NCI-H1436 treated with DMSO at 0.1 percent for 48 hours (cell line): ENCODE data around the gene MATCAP1.

Source experiments
- DNase-seq: peaks from one replicate; lab custom pipeline; 2025; lab: John Stamatoyannopoulos, UW

The MATCAP1 gene

DNA sequence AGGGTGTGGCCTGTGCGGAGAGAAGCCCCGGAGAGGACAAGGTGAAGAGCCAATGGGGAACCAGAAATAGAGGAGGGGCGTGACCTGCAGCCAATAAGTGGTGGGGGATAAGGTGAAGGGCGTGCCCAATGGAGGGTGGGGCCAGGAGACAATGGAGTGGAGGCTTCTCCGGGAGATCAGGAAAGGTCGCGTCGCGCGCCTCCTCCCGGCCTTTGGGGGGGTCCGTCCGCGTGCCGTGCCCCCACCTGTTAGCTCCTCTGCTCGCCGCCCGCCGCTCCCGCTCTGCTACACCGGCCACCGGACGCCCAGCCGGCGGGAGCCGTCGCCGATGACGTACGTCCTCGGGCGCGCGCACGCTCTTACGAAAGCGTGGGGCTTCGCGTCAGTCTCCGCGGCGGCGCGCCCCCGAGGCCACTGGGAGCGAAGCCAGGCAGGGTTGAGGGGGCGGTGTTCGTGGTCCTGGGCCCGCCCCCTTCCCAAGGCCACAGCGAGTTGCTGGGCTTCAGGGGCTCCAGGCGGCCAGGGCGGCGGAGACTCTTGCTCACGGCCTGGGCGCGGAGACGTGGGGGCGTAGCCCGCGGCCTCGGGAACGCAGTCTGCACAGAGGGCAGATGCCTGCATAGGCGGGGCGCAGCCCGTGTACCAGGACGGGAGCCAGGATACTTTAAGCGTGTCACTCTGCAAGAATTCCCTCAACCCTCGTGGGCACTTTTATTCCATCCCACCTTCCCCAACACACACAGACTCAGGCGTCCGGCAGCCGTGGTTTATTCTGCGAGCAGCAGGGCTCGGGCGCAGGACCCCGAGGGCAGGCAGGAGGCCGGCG is at the start of gene MATCAP1:
Gene MATCAP1 (minus strand): TSS at position 337 of the 826 bp plus-strand sequence. CDS start 3,353 bp downstream, outside the sequence.
- DNase-seq: peak; percentile 96

DNA sequence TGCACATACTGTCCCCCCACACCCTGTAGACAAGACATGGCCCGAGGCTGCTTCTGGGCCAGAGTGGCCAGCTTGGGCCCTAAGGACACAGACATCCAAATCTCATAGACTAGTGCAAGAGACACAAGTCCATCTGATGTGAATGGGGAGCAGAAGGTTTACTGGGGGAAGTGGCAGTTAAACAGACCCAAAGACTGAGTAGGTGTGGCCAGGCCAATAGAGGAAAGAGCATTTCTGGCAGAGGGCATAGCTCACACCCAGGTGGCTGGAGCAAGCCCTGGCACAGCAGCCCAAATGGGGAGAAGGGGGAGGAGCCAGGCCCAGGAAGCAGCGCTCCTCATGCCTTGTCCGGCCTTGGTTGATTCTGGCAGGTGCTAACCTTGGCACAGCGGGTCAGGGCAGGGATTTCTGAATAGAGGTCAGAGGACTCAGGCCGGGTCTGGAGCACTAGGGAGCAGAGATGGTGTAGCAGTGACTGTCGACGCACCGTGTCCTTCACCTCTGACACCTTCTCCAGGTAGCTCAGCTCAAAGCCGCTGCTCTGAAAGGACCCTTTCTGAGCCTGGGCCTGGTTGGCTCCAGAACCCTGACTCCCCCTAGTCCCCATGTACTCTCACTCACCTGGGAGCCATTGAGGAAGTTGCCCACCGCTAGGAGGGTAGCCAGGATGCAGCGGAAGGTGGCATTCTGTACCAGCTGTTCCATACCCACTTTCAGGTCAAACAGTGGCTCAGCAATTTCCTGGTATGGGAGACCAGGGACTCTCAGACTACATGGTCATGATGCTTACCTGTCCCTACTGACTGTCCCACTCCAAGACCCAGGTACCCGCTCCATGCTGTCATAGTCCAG is 47.3 kb upstream of the MATCAP1 start:
- DNase-seq: no peak

DNA sequence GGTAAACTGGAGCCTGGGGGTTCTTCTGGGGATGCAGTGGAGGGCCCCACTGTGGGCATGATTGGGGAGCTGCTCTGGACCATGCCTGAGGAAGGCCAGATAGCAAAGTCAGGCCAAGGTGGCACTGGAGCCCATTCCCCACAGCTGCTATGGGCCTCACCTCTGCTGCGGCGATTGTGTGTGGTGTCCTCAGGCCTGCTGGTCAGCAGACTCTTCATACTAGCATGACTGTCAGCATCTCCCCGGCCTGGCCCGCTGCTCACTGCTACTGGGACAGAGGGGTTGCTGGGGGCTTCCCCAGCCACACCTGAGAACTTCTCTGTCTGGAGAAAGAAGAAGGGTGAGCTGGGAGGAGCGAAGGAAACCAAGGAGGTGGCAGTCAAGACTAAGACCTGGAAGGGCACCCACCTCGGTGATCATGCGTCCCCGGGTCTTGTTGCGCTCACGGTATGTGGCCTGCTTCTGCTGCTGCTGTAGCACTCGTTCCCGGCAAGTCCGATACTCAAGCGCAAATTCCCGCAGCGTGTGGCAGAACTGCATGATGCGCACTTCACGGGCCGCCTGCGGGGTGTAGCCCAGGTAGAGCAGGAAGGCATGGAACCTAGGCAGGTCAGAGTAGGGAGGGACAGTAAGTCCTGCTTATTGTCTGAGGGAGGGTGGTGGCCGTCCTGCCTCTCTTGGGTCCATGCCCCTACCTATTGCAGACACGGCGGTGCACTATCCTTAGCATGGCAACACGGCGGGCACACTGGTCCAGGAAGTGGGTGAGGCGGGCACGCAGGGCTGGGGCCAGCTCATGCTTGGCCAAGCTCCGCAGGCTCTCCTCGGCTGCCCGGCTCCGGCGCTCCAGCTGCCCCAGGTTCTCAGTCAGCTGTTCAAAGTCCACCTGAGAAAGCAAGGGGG is 46.4 kb upstream of the MATCAP1 start:
- DNase-seq: no peak

- no peak for DNase-seq
Measured at GRCh38 chr16:67228905-67229304, 45.1 kb upstream of the MATCAP1 start.

DNA sequence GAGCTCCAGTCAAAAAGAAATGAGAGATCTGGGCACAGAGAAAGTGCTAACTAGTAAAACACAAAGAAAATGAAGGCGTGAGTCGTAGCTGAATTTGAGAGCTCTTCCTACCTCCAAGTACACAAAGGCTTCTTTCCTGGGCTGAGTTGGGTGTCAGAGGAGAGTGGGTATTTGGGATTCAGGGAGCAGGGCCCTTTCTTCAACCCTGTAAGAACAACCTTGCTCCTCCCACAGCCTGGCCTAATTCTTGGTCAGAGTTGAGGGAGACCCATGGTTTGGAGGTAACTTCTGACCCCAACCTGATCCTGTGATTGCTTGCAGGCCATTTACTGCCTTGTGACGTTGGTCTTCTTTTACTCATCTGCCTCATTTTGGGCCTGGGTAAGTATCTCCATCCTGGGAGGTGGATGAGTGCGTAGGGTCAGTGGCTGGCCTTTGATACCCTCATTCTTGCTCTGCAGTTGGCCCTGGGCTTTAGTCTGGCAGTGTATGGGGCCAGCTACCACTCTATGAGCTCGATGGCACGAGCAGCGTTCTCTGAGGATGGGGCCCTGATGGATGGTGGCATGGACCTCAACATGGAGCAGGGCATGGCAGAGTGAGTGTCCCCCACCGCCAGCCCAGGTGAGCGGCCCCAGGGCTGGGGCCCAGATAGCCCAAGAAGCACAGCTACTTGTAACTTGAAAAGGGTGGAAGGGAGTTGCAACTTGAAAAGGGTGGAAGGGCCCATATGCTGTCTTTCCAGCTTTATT is 44.4 kb upstream of the MATCAP1 start:
- no peak for DNase-seq

DNA sequence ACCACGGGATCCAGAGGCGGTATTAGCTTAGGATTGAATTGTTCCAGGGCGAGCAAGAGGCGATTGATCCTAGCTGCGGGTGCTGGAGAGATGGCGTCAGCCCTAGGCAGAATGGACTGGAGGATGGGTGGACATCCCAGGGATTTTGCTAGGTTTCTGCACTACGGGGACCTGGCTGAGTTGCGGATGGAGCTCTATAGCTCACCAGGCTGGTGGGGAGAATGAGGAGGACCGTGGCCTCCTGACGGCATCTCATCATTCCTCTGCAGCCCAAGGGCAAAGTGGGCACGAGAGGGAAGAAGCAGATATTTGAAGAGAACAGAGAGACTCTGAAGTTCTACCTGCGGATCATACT is 43.8 kb upstream of the MATCAP1 start:
- no peak for DNase-seq

DNA sequence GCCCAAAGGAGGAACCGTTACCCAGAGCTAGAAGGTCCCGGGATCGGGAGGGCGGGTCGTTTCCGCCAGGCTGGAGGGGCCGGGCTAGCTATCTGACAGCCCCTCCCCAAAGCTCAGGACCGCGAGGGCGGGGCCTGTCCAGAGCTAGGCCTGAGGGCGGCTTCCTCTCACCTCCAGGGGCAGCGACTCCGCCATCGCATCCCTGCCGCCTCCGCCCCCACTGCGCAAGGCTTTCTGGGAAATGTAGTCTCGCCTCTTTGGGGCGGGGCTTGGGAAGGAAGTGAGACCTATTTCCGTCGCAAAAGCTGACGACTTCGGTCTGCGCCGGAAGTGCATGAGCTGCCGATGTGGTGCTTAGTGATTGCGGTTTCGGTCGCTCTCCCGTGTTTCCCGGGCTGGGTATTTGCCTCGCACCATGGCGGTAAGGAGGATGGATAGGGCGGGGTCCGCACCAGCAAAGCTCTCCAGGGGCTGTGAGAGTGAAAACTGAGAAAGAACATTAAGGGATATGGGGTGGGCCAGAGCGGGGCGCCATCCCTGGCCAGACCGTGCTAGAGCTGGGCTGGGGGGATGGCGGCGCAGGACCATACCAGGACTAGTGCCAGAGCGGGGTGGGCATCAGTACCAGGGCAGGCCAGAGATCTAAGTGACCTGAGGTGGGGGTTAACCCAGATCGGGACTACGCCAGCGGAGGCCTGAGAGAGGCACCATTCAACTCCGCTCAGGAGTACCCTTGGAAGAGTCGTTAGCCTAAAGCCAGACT is 43.2 kb upstream of the MATCAP1 start, which contains the start of gene TMEM208:
Gene TMEM208 (plus strand): TSS at position 327 of the 763 bp plus-strand sequence. CDS start 89 bp downstream, at position 416.
- peak; percentile 83 for DNase-seq

- DNase-seq: no peak
Measured at GRCh38 chr16:67226295-67226803, 42.6 kb upstream of the MATCAP1 start.

- no peak for DNase-seq
Measured at GRCh38 chr16:67223992-67224391, 40.2 kb upstream of the MATCAP1 start.

GRCh38 chr16:67216612-67217490 is 33.1 kb upstream of the MATCAP1 start:
- no peak for DNase-seq

DNA sequence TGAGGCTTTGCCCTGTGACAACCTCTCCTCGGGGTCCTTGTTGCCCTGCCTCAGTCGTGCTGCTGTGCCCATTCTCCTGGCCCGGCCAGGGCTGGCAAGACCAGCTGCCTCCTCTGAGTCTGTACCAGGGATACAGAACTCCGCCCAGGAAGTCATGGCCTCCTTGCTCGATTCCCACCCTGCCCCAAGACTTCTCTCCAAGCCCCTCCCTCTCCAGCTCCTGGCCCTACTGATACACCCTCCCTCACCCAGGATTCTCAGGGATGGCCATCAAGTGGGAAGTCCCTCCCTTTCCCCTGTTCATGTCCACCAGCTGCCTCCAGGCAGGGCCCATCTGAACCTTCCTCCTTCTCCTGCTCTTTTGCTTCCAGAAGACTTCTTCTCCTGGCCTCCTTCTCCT is 31.9 kb upstream of the MATCAP1 start:
- DNase-seq: no peak

GRCh38 chr16:67213197-67214019 is 29.6 kb upstream of the MATCAP1 start:
- DNase-seq: no peak

GRCh38 chr16:67212766-67213165 is 29.0 kb upstream of the MATCAP1 start:
- DNase-seq: no peak

DNA sequence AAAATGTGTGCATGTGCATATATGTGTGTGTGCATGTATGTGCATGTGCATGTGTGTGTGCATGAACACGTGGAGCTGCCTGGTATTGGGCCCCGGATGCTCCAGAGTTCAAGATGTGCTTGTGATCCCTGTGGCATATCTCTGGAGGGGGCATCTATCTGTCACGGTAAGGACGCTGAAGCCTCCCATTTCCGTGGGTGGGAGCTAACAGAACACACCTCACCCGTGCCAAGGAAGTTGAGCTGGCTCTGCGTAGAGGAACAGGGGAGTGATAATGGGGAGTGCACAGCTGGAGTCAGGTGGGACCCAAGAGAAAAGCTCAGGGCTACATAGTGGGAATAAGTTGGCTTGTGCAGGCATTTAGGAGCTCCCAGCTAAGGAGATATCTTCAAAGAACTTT is 27.9 kb upstream of the MATCAP1 start:
- DNase-seq: no peak

GRCh38 chr16:67210069-67210937 is 26.5 kb upstream of the MATCAP1 start:
- DNase-seq: no peak

GRCh38 chr16:67209565-67209964 is 25.8 kb upstream of the MATCAP1 start:
- no peak for DNase-seq

GRCh38 chr16:67208154-67208896 is 24.6 kb upstream of the MATCAP1 start:
- DNase-seq: no peak
